ENCODE data around the gene XPO6.
"Not testable (repeated sequence)": the region's sequence is repeated elsewhere in the genome, so short reads cannot be mapped to it uniquely, and the experiment has no call there.

The XPO6 gene, protein sequence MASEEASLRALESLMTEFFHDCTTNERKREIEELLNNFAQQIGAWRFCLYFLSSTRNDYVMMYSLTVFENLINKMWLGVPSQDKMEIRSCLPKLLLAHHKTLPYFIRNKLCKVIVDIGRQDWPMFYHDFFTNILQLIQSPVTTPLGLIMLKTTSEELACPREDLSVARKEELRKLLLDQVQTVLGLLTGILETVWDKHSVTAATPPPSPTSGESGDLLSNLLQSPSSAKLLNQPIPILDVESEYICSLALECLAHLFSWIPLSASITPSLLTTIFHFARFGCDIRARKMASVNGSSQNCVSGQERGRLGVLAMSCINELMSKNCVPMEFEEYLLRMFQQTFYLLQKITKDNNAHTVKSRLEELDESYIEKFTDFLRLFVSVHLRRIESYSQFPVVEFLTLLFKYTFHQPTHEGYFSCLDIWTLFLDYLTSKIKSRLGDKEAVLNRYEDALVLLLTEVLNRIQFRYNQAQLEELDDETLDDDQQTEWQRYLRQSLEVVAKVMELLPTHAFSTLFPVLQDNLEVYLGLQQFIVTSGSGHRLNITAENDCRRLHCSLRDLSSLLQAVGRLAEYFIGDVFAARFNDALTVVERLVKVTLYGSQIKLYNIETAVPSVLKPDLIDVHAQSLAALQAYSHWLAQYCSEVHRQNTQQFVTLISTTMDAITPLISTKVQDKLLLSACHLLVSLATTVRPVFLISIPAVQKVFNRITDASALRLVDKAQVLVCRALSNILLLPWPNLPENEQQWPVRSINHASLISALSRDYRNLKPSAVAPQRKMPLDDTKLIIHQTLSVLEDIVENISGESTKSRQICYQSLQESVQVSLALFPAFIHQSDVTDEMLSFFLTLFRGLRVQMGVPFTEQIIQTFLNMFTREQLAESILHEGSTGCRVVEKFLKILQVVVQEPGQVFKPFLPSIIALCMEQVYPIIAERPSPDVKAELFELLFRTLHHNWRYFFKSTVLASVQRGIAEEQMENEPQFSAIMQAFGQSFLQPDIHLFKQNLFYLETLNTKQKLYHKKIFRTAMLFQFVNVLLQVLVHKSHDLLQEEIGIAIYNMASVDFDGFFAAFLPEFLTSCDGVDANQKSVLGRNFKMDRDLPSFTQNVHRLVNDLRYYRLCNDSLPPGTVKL

DNA sequence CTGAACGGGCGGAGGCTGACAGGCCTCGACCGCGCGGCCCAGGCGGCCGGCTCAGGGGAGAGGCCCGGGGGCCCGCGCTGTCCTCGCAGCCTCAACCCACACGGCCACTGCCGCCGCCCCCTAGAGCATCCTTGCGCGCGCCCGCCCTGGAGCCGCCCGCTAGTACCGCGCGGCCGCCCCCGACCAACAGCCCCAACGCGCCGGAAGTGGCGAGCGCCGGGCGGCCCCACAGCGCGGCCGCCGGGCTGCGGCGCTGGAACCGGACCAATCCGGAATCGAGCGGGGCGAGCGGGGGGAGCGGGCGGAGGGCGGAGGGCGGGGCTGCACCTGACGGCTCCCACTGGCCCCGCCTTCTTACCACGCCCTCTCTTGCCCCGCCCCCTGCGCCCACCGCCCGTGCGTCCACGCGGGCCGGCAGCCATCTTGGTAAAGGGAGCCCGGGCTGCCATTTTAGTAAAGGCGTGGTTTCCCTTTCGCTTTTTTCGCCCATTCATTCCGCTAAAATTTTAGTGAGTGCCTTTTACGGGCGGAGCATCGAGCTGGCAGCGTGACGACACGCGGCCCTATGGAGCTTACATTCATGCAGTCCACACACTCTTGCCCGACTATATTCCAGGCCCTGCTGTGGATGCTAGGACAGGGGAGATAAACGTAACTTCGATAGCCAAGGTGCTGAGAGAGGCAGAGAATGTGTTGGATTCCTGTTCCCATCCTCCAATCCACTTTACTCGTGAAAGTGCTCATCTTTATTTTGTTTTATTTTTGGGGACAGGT is at the start of gene XPO6:
XPO6 (minus strand) TSS at position 208 of the 774 bp plus-strand sequence. CDS start 597 bp downstream, outside the sequence.
- peak; percentile 92 for DNase-seq (ENCODE audit: low spot score)

DNA sequence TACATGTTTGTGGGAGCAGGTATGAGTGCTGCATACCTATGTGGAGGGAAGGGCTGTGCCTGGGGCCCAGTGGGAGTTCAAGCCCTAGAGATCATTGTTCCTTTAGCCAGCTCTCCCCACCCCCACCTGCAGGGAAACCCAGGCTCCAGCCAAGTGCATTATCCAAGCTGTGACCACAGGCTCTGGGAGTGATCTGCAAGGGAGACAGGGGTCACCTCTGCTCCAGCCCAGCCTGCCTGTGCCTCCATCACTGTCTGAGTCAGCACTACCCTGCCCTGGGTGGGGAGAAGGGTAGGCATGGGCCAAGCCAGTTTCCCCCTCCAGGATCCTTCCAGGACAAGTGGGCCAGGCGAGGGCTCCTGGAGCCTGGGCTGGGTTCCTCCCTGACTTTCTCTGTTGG is 48.4 kb upstream of the XPO6 start:
- DNase-seq (ENCODE audit: low spot score): no peak

DNA sequence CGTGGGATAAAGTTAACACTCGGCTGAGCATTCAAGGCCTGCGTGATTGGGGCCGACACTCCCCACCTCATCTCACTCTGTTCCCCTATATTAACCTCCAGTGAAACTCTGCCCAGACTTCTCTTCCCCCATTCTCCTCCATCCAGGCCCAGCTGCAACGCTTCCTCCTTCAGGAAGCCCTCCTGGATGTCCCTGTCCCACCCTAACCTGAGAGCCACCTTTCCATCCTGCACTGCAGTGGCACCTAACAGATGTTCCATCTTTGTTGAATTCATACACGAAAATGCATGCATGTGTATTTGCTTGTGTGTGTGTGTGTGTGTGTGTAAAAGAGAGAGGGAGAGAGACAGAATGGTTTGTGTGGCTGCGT is 48.0 kb upstream of the XPO6 start:
- no peak for DNase-seq (ENCODE audit: low spot score)

DNA sequence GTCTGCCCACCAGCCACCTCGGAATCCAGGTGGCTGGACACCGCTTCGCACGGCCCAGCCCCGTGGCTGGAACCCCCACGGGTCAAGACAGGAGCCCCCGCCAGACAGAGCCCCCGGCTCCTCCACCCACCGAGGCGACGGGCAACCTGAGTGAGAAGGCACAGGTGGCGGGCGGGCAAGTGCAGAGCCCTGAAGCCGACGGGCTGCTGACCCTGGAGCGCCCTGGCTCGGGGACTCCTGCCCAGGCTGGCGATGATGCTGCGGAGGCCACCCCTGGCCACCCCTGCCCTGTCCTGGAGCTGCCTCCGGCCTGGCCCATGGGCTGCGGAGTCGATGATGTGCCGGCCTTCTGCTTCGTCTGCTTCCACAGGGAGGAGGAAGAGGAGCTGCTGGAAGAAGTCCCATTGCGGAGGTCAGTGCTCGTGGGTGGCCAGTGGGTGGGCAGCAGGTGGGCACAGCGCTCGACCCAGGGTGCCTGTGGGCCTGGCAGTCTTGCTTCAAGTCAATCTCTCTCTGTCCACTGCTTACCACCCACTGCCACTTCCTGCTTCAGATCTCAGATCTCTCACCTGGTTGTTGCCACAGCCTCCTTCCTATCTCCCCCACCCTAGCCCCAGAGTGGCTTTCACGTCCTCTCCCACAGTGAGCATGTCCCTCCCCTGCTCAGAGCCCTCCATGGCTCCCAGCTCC is 47.5 kb upstream of the XPO6 start:
- DNase-seq (ENCODE audit: low spot score): no peak

DNA sequence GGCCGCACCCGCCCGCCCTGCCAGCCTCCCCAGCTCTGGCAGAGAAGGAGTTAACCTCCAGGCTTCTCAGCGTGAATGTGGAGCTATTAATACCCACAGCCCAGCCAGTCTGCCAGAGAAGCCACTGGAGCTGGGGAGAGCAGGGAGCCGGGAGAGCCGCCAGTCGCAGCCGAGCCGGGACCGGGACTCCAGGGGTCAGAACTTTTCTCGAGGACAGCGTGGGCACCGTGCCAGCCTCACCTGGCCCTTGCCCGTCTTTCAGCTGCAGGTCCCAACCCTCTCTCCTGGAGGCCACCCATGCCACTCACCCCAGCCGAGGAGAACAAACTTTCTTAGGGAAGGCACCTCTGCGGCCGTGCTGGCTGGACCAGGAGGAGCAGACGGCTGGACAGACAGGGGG is 46.8 kb upstream of the XPO6 start:
- no peak for DNase-seq (ENCODE audit: low spot score)

DNA sequence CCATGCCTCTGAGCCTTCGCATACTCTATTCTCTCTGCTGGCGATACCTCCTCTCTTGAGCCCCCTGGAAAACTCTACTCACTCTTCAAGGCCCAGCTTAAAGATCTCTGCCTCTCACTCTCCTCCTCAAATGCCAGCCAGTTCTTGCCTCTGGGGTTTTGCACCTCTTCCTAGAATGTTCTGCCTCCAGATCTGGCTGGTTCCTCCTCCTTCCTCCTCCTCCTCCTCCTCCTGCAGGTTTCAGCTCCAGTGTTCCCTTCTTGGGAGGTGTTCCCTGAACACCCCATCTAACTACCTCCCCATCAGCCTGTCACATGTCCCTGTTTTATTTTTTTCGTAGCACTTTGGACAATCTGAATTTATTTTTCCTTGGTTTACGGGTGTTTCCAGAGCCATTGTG is 45.5 kb upstream of the XPO6 start:
- no peak for DNase-seq (ENCODE audit: low spot score)

DNA sequence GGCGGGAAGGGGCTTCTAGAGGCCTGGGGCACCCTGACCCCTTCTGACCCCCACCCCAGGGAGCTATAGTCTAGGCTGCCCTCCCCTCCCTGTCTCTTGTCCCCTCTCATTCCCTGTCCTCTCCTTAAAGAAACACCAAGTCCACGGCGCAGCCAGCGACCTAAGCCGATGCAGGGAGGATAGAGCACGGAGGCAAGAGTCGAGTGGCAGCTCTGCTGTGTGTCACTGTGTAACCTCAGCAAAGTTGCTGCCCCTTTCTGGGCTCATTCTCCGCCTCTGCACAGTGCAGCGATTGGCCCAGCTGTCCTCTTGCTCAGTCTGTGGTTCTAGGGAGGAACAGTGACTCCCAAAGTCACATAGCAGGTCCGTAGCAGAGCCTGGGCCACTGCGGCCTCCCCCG is 44.1 kb upstream of the XPO6 start:
- DNase-seq (ENCODE audit: low spot score): no peak

DNA sequence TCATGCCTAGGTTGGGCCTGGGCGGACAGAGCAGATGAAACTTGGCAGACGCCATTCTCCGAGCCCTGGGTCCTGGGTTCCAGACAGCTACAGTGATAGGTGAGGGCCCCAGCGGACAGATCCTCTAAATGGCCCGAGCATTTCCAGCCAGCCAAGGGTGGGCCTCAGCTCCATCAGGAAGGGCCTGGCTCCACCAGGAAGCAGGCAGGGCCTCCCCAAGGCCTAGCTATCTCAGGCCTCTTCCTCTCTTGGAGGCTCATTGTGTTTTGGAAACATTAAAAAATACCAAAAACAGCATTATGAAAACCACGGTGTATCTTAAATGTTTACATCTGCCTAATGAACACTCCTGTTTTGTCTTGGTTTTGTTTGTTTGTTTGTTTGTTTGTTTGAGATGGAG is 42.4 kb upstream of the XPO6 start:
- no peak for DNase-seq (ENCODE audit: low spot score)

DNA sequence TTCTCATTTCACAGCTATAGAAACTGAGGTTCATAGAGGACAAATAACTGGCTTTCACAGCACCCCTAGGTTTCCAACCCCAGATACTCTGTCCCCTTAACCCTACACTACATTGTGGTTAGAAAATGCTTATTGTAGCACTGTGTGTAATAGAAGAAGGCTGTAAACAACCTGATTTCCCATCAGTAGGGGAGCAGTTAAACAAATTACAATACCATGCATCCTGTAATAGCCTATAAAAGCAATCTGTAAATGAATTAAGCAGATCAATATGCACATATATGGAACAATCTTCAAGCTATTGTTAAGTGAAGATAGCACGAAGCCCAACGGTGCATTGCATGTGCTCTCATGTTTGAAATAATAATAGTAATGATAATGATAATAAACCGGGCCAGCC is 39.2 kb upstream of the XPO6 start:
- no peak for DNase-seq (ENCODE audit: low spot score)

DNA sequence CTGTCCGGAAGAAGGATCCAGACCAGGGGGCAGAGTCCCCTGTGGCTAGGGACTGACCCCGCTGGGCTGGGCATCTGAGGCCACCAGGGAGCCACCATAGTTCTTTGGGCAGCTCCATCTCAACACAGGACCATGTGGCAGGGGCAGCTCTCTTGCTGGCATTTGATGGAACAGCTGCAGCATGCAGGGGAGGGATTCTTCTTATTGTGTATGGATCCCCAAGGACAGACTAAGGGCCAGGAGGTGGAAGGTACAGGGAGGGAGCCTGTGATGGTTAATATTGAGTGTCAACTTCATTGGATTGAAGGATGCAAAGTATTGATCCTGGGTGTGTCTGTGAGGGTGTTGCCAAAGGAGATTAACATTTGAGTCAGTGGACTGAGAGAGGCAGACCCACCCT is 37.7 kb upstream of the XPO6 start:
- not testable (repeated sequence) for DNase-seq (ENCODE audit: low spot score)

DNA sequence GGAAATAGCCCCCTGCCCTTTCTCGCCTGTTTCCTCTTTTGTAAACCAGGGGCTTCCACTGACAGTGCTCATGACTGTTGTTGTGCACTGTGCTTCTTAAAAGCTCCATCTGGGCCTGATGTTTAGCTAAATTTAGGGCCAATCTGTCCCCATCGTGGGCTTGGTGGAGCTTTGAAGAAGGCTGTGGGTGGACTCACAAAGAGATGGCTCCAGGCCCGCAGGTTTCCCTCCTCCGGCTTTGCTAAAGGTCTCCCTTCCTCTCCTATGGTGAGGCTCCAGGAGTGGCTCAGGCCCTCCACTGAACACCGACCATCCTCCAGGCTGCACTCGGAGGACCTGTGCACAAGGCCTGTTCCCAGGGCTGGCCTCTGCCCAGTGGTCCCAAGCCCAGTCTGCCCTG is 30.2 kb upstream of the XPO6 start:
- DNase-seq (ENCODE audit: low spot score): no peak

DNA sequence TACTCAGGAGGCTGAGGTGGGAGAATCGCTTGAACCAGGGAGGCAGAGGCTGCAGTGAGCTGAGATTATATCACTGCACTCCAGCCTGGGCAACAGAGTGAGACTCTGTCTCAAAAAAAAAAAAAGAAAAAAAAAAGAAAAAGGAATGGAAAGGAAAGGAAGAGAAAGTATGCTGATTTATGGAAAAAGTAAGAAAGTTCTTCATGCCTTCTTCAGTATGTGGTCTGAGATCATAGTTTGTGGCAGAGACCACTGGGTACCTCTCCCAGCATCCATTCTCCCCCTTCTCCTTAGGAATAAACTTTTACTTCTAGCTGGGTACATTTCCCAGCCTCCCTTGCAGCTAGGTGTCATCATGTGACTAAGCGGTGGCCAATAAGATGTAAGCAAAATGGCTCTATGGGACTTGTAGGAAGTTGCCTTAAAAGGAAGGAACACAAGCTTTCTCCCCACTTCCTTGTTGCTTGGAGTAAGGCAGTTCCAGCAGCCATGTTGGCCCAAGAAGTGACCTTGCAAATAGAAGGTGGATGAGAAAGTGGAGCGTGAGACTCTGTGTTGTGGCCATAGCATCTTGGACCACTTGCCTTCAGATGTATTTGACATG is 26.1 kb upstream of the XPO6 start:
- DNase-seq (ENCODE audit: low spot score): no peak

DNA sequence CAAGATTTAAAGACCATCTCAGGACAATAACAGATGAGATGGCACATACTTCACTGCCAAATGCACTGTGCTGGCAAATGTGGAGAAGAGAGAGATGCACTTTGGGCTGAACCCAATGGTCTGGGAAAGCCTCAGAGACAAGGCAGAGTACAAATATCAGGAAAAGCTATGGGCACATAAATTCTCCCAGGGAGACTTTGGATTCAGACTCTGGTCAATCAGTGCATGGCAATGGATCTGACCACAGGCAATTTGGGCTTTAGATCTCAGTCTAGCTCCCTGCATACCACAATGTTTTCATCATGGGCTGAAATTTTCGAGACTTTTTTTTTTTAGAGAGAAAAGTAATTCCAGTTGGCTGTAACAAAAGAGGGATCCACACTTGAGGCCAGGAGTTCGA is 20.0 kb upstream of the XPO6 start:
- DNase-seq (ENCODE audit: low spot score): no peak

DNA sequence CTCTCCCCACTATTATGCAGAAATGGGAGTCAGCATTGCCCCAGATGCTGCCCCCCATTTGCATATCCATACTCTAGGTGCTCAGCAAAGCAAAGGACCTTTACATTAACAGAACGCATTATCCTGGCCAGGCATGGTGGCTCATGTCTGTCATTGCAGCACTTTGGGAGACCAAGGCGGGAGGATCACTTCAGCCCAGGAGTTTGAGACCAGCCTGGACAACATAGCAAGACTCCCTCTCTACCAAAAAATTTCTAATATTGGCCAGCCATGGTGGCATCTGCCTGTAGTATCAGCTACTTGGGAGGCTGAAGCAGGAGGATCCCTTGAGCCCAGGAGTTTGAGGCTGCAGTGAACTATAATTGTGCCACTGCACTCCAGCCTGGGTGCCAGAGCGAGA is 12.1 kb upstream of the XPO6 start:
- not testable (repeated sequence) for DNase-seq (ENCODE audit: low spot score)

DNA sequence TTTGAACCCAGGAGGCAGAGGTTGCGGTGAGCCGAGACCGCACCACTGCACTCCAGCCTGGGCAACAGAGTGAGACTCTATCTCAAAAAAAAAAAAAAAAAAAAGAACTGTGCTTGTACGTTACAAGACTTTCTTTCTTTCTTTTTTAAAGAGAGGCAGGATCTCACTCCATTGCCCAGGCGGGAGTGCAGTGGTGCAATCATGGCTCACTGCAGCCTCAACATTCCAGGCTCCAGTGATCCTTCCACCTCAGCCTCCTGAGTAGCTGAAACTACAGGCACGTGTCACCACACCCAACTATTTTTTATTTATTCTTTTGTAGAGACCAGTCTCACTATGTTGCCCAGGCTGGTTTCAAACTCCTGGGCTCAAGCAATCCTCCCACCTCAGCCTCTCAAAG is 8.0 kb upstream of the XPO6 start:
- not testable (repeated sequence) for DNase-seq (ENCODE audit: low spot score)

DNA sequence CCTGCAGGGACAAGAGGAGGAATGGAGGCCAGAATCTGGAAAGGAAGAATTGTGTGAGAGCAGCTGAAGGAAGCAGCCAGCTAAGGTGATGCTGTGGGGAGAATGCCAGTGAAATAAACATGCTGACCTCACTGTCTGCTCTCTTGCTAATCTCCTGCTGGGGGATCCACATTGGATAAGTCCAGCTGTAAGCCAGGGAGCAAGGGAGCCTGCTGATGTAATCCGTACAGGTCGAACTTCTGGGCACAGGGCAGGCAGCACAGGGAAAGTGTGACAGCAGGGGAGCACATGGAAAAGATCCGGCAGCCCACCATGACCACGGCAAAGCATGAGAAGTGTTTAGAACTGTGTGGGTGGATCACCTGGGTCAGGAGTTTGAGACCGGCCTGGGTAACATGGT is 7.5 kb upstream of the XPO6 start:
- no peak for DNase-seq (ENCODE audit: low spot score)

DNA sequence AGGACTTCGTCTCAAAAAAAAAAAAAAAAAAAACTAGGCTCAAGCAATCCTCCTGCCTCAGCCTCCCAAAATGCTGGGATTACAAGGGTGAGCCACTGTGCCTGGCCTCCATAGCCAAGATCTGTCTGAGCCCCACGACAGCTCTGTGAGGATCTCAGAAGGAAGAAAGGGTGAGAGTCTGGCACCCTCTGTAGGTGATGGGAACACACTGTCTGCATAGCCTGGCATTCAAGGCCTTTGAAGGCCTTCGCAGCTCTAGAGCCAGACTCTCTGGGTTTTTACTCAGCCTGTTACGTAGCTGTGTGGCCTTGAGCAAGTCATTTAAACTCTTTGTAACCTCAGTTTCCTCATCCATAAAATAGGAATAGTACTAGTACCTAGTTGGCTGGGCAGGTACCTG is 6.3 kb upstream of the XPO6 start:
- no peak for DNase-seq (ENCODE audit: low spot score)

DNA sequence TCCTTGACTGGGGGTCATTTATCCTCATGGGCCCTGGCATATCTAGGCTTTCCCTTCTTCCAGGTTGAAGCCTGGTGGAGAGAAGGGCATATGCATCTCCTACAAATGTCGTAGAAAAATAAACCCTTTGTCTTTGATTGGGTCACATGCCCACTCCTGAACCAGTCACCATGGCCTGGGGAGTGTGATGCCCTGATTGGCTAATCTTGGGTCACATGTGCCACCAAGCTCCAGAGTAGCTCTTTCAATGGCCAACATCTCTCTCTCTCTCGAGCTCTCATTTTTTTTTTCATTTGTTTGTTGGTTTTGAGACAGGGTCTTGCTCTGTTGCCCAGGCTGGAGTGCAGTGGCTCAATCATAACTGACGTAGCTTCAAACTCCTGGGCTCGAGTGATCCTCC is 5.6 kb upstream of the XPO6 start:
- no peak for DNase-seq (ENCODE audit: low spot score)

DNA sequence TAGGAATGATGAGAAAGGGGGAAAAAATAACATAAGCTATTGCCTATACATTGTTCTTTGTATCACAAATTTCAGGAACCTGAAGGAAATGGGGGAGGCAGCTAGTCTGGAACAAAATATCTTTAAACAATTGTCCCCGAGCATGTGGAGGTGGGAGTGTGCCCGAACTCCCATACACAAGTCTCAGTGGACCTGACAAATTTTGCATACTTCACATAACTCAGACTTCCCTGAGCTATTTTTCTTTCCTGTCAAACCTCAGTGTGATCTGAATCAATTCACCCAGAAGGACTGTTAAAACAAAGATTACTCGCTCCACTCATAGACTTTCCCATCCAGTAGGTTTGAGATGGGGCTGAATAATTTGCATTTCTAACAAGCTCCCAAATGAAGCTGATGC is 1.6 kb upstream of the XPO6 start:
- no peak for DNase-seq (ENCODE audit: low spot score)

DNA sequence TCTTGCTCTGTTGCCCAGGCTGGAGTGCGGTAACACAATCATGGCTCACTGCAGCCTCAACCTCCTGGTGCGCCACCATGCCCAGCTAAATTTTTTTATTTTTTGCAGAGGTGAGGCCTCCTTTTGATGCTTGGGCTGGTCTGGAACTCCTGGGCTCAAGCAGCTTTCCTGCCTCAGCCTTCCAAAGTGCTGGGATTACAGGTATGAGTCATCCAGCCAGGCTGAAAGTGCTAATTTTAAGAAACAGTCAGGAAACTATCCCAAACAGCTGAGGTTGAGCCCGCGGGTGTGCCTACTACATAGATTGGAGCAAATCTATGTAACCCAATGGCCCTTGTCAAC is 738 bp upstream of the XPO6 start:
- no peak for DNase-seq (ENCODE audit: low spot score)

DNA sequence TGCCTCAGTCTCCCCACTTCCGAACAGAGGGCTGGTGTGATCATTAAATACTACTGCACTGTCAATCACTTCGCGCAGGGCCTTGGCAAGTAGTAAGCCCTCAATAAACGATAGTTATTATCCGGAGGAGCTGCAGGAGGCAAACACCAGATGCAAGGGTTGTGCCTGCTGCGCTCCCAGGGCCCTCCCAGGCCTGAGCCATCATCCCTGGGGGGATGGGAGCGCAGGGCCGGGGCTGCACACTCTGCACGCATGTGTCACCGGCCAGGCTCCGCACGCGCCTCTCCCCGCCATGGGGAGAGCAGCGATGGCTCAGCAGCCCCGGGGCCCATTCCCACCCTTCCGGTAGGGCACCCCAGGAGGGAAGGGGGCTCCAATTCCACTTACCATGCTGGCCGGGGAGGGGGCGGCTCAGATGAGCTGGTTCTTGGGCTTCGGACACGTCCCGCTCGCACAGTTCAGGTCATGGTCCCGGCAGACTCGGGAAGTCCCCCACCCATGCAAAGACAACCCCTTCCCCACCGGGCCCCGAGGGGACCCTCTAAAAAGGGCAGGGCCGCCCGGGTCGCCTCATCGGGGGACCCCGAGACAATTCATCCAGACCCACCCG is 681 bp downstream of the XPO6 start:
- DNase-seq (ENCODE audit: low spot score): peak; percentile 44

Data from globus pallidus (tissue), 1 donor.